HG03025 (cell line): ENCODE measurements around the gene CUBN.

ENCODE experiments used
- ATAC-seq: cut with Tn5 transposase; IDR thresholded peaks from one replicate; pipeline ENCODE4 v1.9.1; 2021; ENCODE audit warnings: mild to moderate bottlenecking, moderate library complexity; ENCODE audit not compliant: unreplicated experiment, low FRiP score

The CUBN gene

GRCh38 chr10:16964576-16965343 is 164.9 kb downstream of the CUBN start:
- ATAC-seq: no peak

- no peak for ATAC-seq
Measured at GRCh38 chr10:16960551-16960950, 169.1 kb downstream of the CUBN start.

GRCh38 chr10:16957038-16957437 is 172.6 kb downstream of the CUBN start:
- ATAC-seq: no peak

GRCh38 chr10:16954280-16955030 is 175.2 kb downstream of the CUBN start:
- ATAC-seq: no peak

GRCh38 chr10:16953270-16953669 is 176.3 kb downstream of the CUBN start:
- ATAC-seq: no peak

GRCh38 chr10:16952610-16953009 is 177.0 kb downstream of the CUBN start:
- ATAC-seq: no peak

GRCh38 chr10:16952080-16952479 is 177.5 kb downstream of the CUBN start:
- no peak for ATAC-seq

- ATAC-seq: no peak
Measured at GRCh38 chr10:16950656-16951601, 178.7 kb downstream of the CUBN start.

- no peak for ATAC-seq
Measured at GRCh38 chr10:16949816-16950215, 179.8 kb downstream of the CUBN start.

- no peak for ATAC-seq
Measured at GRCh38 chr10:16948361-16948760, 181.2 kb downstream of the CUBN start.

- no peak for ATAC-seq
Measured at GRCh38 chr10:16947069-16947468, 182.5 kb downstream of the CUBN start.

GRCh38 chr10:16945593-16945992 is 184.0 kb downstream of the CUBN start:
- no peak for ATAC-seq

- no peak for ATAC-seq
Measured at GRCh38 chr10:16944986-16945385, 184.6 kb downstream of the CUBN start.

GRCh38 chr10:16944402-16944801 is 185.2 kb downstream of the CUBN start:
- ATAC-seq: no peak

- no peak for ATAC-seq
Measured at GRCh38 chr10:16943295-16944285, 186.0 kb downstream of the CUBN start.

GRCh38 chr10:16942381-16943078 is 187.1 kb downstream of the CUBN start:
- ATAC-seq: no peak

GRCh38 chr10:16941870-16942269 is 187.7 kb downstream of the CUBN start:
- no peak for ATAC-seq

- ATAC-seq: no peak
Measured at GRCh38 chr10:16941067-16941466, 188.5 kb downstream of the CUBN start.

GRCh38 chr10:16938952-16939351 is 190.7 kb downstream of the CUBN start:
- ATAC-seq: no peak
